Esophagus muscularis mucosa (tissue), 3 donors: ENCODE data around the gene TCERG1L.

Experiments used
- POLR2A ChIP-seq: fragments of 450-650 bp; IDR thresholded peaks from one replicate; pipeline ENCODE4 v1.6.1; 2017; ENCODE audit warnings: antibody characterized with exemption, moderate library complexity, mild to moderate bottlenecking, low read depth
- TF ChIP-seq, protein P1 (sequence below), 3 experiments: fragments of 200-600 bp in 2 of 3; fragments of 450-650 bp in 1 of 3; sonication (generic) in 2 of 3; IDR thresholded peaks; one replicate each; pipeline ENCODE4 v1.5.1; 2017 to 2019; ENCODE audit warnings: antibody characterized with exemption in 3 of 3, mild to moderate bottlenecking in 2 of 3, moderate library complexity in 1 of 3

DNA sequence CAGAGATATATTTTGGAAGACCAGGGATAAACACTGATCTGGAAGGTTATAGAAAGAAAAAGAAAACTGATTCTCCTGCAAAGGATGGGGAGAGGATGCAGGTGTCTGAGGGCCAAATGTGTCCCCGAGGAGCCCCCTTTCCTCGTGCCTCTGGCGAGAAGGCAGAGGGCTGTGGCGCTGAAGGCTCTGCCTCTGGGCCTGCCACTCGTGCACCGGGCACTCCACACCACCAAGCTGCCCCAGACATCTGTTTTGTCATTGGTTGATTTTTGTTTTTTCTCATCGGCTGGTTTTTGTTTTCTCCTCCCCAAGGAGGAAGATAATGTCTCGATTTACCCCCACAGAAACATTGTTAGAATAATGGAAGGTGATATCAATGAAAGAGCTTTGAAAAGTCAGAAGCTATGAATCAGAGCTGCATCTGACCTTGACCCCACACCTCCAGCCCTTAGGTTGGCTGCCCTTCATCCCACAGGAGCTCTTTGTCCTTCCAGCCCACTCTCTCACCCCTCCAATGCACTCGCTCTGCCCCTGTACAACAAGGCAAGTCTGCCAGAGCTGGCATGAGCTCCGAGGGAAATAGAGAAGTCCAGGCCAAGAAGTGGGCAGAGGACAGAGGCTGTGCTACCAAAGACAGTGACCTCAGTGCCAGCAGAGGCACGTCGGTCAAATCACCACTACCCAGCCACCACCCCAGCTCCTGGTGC lies 124.8 kb downstream of the TCERG1L start:
- no peak for TF ChIP-seq POLR2A
- TF ChIP-seq, protein P1, sequence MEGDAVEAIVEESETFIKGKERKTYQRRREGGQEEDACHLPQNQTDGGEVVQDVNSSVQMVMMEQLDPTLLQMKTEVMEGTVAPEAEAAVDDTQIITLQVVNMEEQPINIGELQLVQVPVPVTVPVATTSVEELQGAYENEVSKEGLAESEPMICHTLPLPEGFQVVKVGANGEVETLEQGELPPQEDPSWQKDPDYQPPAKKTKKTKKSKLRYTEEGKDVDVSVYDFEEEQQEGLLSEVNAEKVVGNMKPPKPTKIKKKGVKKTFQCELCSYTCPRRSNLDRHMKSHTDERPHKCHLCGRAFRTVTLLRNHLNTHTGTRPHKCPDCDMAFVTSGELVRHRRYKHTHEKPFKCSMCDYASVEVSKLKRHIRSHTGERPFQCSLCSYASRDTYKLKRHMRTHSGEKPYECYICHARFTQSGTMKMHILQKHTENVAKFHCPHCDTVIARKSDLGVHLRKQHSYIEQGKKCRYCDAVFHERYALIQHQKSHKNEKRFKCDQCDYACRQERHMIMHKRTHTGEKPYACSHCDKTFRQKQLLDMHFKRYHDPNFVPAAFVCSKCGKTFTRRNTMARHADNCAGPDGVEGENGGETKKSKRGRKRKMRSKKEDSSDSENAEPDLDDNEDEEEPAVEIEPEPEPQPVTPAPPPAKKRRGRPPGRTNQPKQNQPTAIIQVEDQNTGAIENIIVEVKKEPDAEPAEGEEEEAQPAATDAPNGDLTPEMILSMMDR (IDR thresholded peaks at IDR 0.05) = no peak
